HL-60 (cell line): ENCODE measurements around the gene ADNP.

Source experiments
- DNase-seq, 2 experiments: peaks; one replicate each; pipeline ENCODE4 v3.0.0-alpha.2; 2010 to 2020; ENCODE audit warnings: low read depth in 1 of 2, low spot score in 1 of 2
- H3K27ac ChIP-seq: fragments of 250-450 bp; sonication (Bioruptor Pico); replicated peaks from 2 replicates; pipeline ENCODE4 v1.5.1; 2020; ENCODE audit warnings: mild to moderate bottlenecking, moderate library complexity
- H3K27me3 ChIP-seq: fragments of 250-450 bp; sonication (Bioruptor Pico); 2 replicates; pipeline ENCODE4 v1.5.1; 2021; ENCODE audit warnings: mild to moderate bottlenecking, moderate library complexity; ENCODE audit not compliant: insufficient read depth, poor library complexity, severe bottlenecking
- H3K4me3 ChIP-seq: replicated peaks from 2 replicates; pipeline ENCODE4 v1.5.1; 2011; ENCODE audit warnings: mild to moderate bottlenecking, control low read depth, low read length; ENCODE audit not compliant: insufficient read depth
- GABPA ChIP-seq: IDR thresholded peaks from 2 replicates; pipeline ENCODE4 v1.6.1; 2012; ENCODE audit warnings: low read depth
- POLR2AphosphoS5 ChIP-seq: IDR thresholded peaks from 2 replicates; pipeline ENCODE4 v1.6.1; 2012; ENCODE audit warnings: low read depth
- SPI1 ChIP-seq: IDR thresholded peaks from 2 replicates; pipeline ENCODE4 v1.6.1; 2012; ENCODE audit warnings: low read depth, mild to moderate bottlenecking, borderline replicate concordance
- TF ChIP-seq, protein P1 (sequence below): IDR thresholded peaks from 2 replicates; pipeline ENCODE4 v1.6.1; 2012; ENCODE audit warnings: low read depth; ENCODE audit not compliant: insufficient replicate concordance
- TF ChIP-seq, protein P2 (sequence below): IDR thresholded peaks from one replicate; pipeline ENCODE4 v1.5.1; 2011; ENCODE audit warnings: low read length, control low read depth, inconsistent platforms; ENCODE audit not compliant: insufficient read depth

Gene ADNP

DNA sequence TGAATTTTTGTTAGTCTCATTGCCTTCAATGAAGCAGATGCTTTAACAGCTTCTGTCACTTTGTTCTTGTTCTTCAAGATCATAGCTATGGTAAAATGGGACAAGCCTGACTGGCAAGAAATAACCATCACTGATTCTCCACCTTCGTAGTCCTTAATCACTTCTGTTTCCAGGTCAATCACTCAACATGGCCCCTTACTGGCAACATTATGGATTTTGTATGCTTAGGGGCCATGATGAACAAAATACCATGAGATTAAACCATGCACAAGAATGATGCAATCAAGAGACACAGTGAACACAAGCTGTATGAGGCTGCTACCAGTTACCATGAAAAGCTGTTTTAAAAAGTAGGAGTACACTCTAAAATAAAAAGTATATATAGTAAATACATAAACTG lies 32.8 kb downstream of the ADNP start:
- H3K27ac ChIP-seq: no peak overlapping the region
- no peak for DNase-seq
- no peak overlapping the region for H3K4me3 ChIP-seq
- TF ChIP-seq GABPA (no peak), SPI1 (no peak), POLR2AphosphoS5 (no peak)
- TF ChIP-seq, protein P1, sequence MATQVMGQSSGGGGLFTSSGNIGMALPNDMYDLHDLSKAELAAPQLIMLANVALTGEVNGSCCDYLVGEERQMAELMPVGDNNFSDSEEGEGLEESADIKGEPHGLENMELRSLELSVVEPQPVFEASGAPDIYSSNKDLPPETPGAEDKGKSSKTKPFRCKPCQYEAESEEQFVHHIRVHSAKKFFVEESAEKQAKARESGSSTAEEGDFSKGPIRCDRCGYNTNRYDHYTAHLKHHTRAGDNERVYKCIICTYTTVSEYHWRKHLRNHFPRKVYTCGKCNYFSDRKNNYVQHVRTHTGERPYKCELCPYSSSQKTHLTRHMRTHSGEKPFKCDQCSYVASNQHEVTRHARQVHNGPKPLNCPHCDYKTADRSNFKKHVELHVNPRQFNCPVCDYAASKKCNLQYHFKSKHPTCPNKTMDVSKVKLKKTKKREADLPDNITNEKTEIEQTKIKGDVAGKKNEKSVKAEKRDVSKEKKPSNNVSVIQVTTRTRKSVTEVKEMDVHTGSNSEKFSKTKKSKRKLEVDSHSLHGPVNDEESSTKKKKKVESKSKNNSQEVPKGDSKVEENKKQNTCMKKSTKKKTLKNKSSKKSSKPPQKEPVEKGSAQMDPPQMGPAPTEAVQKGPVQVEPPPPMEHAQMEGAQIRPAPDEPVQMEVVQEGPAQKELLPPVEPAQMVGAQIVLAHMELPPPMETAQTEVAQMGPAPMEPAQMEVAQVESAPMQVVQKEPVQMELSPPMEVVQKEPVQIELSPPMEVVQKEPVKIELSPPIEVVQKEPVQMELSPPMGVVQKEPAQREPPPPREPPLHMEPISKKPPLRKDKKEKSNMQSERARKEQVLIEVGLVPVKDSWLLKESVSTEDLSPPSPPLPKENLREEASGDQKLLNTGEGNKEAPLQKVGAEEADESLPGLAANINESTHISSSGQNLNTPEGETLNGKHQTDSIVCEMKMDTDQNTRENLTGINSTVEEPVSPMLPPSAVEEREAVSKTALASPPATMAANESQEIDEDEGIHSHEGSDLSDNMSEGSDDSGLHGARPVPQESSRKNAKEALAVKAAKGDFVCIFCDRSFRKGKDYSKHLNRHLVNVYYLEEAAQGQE: no peak
- TF ChIP-seq, protein P2, sequence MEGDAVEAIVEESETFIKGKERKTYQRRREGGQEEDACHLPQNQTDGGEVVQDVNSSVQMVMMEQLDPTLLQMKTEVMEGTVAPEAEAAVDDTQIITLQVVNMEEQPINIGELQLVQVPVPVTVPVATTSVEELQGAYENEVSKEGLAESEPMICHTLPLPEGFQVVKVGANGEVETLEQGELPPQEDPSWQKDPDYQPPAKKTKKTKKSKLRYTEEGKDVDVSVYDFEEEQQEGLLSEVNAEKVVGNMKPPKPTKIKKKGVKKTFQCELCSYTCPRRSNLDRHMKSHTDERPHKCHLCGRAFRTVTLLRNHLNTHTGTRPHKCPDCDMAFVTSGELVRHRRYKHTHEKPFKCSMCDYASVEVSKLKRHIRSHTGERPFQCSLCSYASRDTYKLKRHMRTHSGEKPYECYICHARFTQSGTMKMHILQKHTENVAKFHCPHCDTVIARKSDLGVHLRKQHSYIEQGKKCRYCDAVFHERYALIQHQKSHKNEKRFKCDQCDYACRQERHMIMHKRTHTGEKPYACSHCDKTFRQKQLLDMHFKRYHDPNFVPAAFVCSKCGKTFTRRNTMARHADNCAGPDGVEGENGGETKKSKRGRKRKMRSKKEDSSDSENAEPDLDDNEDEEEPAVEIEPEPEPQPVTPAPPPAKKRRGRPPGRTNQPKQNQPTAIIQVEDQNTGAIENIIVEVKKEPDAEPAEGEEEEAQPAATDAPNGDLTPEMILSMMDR: no peak
- H3K27me3 ChIP-seq: no peaks in the 10 kb centered on the region

DNA sequence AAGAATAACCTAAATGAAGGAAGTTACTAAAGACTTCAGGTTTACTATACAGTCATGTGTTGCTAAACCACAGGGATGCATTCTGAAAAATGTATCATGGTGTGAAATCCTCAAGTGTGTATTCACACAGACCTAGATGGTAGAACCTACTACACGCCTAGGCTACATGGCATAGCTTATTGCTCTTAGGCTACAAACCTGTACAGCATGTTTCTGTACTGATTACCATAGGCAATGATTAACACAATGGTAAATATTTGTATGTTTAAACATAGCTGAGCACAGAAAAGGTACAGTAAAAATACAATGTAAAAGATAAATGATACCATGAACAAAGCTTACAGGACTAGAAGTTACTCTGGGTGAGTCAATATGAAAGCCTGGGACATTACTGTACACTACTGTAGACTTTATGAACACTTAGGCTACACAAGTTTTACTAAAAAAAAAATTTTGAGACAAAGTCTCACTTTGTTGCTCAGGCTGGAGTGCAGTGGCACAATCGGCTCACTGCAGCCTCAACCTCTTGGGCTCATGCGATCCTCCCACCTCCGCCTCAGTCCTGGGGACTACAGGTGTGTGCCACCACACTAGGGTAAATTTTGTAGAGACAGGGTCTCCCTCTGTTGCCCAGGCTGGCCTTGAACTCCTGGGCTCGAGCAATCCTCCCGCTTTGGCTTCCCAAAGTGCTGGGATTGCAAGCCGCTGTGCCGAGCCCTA lies 36.0 kb downstream of the ADNP start:
- Histone ChIP-seq H3K27me3 (no peaks in the 10 kb centered on the region), H3K4me3 (no peak overlapping the region), H3K27ac (no peak overlapping the region)
- DNase-seq: no peak
- TF ChIP-seq, protein P2: no peak
- TF ChIP-seq SPI1: no peak
- no peak for TF ChIP-seq POLR2AphosphoS5
- TF ChIP-seq GABPA: no peak
- TF ChIP-seq, protein P1: no peak

DNA sequence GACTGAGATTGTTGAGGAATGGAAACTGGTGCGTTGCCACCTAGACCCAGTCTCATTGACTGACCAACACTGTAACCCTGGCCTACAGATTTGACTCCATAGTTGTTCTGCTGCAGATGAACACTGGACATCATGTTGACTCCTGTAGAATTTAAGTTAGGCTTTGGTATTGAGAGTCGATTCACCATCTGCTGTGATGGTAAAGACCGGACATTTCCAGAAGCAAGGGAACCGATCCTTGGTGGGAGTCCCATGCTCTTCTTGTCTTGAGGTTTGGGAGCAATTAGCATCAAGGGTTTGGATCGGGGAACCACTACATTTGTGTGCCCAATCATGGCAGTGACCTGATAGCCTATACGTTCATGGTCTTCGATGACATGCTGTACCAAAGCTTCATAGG lies 37.6 kb downstream of the ADNP start:
- Histone ChIP-seq H3K27me3 (no peaks in the 10 kb centered on the region), H3K27ac (no peak overlapping the region), H3K4me3 (no peak overlapping the region)
- no peak for DNase-seq
- TF ChIP-seq, protein P1: no peak
- TF ChIP-seq SPI1: no peak
- no peak for TF ChIP-seq GABPA
- TF ChIP-seq POLR2AphosphoS5: peak; percentile 17; the same call in 1 of the 2 replicates
